DND-41 (cell line): ENCODE results near the gene GAS7.
A peak's percentile ranks its signal among the peaks of the same experiment; 100 is the strongest.

ENCODE experiments used
- ATAC-seq: fragments of 200-7000 bp; cut with Tn5 transposase; 3 replicates; pipeline ENCODE4 v1.9.1; 2021; ENCODE audit warnings: low read depth; ENCODE audit not compliant: insufficient read depth
- DNase-seq: peaks from one replicate; pipeline ENCODE4 v3.0.0-alpha.2; 2020
- H2AFZ ChIP-seq: 2 replicates; pipeline ENCODE4 v1.6.0; 2012; ENCODE audit warnings: low read depth, low read length
- H3K27ac ChIP-seq: 2 replicates; pipeline ENCODE4 v1.5.1; 2012; ENCODE audit warnings: low read length, inconsistent platforms
- H3K27me3 ChIP-seq: fragments of 200-600 bp; sonication (generic); 2 replicates; pipeline ENCODE4 v1.6.0; 2012; ENCODE audit warnings: low read length, mild to moderate bottlenecking, inconsistent platforms; ENCODE audit not compliant: insufficient read depth, poor library complexity
- H3K36me3 ChIP-seq: 2 replicates; pipeline ENCODE4 v1.5.1; 2012; ENCODE audit warnings: low read length, inconsistent platforms; ENCODE audit not compliant: insufficient read depth
- H3K4me1 ChIP-seq: 2 replicates; pipeline ENCODE4 v1.5.1; 2012; ENCODE audit warnings: mild to moderate bottlenecking, low read length; ENCODE audit not compliant: insufficient read depth
- H3K4me2 ChIP-seq: 2 replicates; pipeline ENCODE4 v1.6.0; 2012; ENCODE audit warnings: mild to moderate bottlenecking, moderate library complexity, low read length, inconsistent platforms; ENCODE audit not compliant: insufficient read depth
- H3K4me3 ChIP-seq, 2 experiments: fragments of 200-600 bp in 1 of 2; shearing (Covaris generic) in 1 of 2; 2 replicates each; pipeline ENCODE4 v1.5.1; 2012 to 2016; ENCODE audit warnings: inconsistent platforms in 2 of 2, low read length in 2 of 2, mild to moderate bottlenecking in 2 of 2, low read depth in 1 of 2, moderate library complexity in 1 of 2
- H3K79me2 ChIP-seq: 2 replicates; pipeline ENCODE4 v1.6.0; 2012; ENCODE audit warnings: low read length, inconsistent platforms; ENCODE audit not compliant: insufficient read depth
- H3K9ac ChIP-seq: 2 replicates; pipeline ENCODE4 v1.6.0; 2012; ENCODE audit warnings: low read depth, mild to moderate bottlenecking, inconsistent platforms, low read length, moderate library complexity
- H3K9me3 ChIP-seq: 2 replicates; pipeline ENCODE4 v1.5.1; 2012; ENCODE audit warnings: low read length, moderate library complexity, mild to moderate bottlenecking, inconsistent platforms; ENCODE audit not compliant: insufficient read depth, severe bottlenecking
- H4K20me1 ChIP-seq: 2 replicates; pipeline ENCODE4 v1.6.0; 2012; ENCODE audit warnings: low read length; ENCODE audit not compliant: insufficient read depth
- EZH2 ChIP-seq: IDR thresholded peaks from 3 replicates; pipeline ENCODE4 v1.6.1; 2012; ENCODE audit warnings: borderline replicate concordance, low read depth, mild to moderate bottlenecking, moderate library complexity, low read length, inconsistent platforms; ENCODE audit not compliant: severe bottlenecking
- TF ChIP-seq, protein P1 (sequence below): IDR thresholded peaks from 2 replicates; pipeline ENCODE4 v1.5.1; 2012; ENCODE audit warnings: borderline replicate concordance, low read length, moderate library complexity, mild to moderate bottlenecking; ENCODE audit not compliant: poor library complexity, severe bottlenecking; ENCODE audit errors: extremely low read depth

The GAS7 gene

DNA sequence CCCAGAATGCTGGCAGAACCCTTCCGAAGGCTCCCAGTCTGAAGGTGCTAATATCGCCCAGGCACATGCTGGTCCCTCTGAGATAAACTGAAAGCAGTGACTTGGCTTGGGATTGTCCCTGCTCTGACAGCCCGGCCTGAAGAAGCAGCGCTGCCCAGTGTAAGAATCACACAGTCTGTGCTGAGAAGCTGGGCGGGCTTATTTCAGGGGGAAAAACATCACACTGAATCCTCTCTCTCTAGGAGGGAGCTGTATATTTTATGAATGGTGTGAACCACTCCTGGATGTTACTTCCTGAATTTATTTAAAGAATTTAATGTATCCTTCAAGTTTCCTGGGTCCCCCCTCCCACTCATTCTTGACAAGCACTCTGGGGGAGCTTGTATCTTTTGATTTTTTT is 36.3 kb downstream of the GAS7 start:
- no peak overlapping the region for H3K4me2 ChIP-seq
- H3K9me3 ChIP-seq: no peaks in the 10 kb centered on the region
- no peak for DNase-seq
- H3K27ac ChIP-seq: no peak overlapping the region
- ATAC-seq: no peak
- no peak overlapping the region for H3K4me3 ChIP-seq
- peaks cover 6% of the 10 kb centered on the region; the same call in 1 of the 2 replicates for H3K79me2 ChIP-seq
- no peak overlapping the region for H2AFZ ChIP-seq
- TF ChIP-seq EZH2: no peak
- TF ChIP-seq, protein P1, sequence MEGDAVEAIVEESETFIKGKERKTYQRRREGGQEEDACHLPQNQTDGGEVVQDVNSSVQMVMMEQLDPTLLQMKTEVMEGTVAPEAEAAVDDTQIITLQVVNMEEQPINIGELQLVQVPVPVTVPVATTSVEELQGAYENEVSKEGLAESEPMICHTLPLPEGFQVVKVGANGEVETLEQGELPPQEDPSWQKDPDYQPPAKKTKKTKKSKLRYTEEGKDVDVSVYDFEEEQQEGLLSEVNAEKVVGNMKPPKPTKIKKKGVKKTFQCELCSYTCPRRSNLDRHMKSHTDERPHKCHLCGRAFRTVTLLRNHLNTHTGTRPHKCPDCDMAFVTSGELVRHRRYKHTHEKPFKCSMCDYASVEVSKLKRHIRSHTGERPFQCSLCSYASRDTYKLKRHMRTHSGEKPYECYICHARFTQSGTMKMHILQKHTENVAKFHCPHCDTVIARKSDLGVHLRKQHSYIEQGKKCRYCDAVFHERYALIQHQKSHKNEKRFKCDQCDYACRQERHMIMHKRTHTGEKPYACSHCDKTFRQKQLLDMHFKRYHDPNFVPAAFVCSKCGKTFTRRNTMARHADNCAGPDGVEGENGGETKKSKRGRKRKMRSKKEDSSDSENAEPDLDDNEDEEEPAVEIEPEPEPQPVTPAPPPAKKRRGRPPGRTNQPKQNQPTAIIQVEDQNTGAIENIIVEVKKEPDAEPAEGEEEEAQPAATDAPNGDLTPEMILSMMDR: no peak
- H3K36me3 ChIP-seq: no peaks in the 10 kb centered on the region
- peaks cover 14% of the 10 kb centered on the region; the same call in 1 of the 2 replicates for H4K20me1 ChIP-seq
- H3K4me1 ChIP-seq: peaks cover 6% of the 10 kb centered on the region; the same call in 1 of the 2 replicates
- no peak overlapping the region for H3K9ac ChIP-seq
- no peaks in the 10 kb centered on the region for H3K27me3 ChIP-seq

DNA sequence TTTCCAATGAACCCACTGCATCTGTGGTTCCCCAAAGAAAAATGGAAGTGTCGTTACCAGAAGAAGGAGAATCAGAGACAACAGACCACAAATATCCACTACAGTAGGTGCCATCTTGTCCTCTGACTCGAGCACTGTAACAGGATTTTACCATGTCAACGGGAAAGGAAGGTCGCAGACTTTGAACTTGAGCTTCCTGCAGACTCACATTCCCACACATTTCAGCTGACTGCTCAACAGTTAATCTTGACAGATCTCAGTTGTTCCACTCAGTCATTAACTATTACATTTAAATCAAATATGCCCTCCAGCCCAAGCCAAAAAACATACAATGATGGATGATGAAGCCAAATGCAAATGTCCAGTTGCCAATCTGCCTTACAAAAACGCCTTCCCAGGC is 37.0 kb downstream of the GAS7 start:
- Histone ChIP-seq H3K4me1 (peaks cover 10% of the 10 kb centered on the region; the same call in 1 of the 2 replicates), H3K79me2 (peaks cover 6% of the 10 kb centered on the region; the same call in 1 of the 2 replicates)

DNA sequence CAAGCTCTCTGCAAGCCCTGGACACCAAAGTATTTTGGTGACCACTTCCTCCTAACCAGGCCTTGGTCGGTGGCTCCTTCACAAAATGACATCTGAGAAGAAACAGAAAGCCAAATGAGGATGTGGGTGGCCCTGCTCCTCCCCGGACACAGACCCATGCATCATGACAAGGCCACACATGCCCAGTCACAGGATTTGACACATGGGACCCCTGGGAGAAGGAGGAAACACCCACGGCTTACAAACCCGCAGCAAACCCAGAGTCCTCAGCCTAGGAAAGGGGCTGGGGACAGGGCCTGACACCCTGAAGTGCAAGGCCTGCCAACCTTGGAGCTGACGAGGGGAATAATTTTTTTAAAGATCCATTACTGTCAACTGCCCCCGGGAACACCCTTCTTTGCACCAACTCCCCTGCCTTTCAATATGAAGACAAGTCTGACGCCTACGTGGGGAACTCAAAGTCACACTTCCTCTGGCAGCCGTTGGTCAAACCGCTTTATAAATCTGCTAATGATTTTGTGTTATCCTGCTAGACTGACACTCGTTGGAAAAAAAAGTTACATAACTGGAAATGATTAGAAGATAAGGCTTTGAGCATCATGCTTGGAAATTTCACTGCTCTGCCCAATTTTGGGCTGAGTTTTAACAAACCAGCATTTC is 41.3 kb downstream of the GAS7 start:
- TF ChIP-seq EZH2: no peak
- TF ChIP-seq, protein P1: no peak
- Histone ChIP-seq H3K9me3 (no peaks in the 10 kb centered on the region), H3K36me3 (no peaks in the 10 kb centered on the region), H3K9ac (no peak overlapping the region), H3K27me3 (no peaks in the 10 kb centered on the region), H3K27ac (no peak overlapping the region), H3K79me2 (no peaks in the 10 kb centered on the region), H3K4me1 (peaks cover 10% of the 10 kb centered on the region; the same call in 1 of the 2 replicates), H3K4me2 (no peak overlapping the region), H4K20me1 (peaks cover 24% of the 10 kb centered on the region), H3K4me3 (no peak overlapping the region), H2AFZ (no peak overlapping the region)
- DNase-seq: peak; percentile 20
- peak; percentile 37; the same call in 2 of the 3 replicates for ATAC-seq

More for the DNA sequence above, 37.0 kb downstream of the GAS7 start:
- H3K27ac ChIP-seq: no peak overlapping the region
- ATAC-seq: no peak
- peaks cover 21% of the 10 kb centered on the region for H4K20me1 ChIP-seq
- no peak overlapping the region for H3K9ac ChIP-seq
- no peaks in the 10 kb centered on the region for H3K27me3 ChIP-seq
- H3K4me3 ChIP-seq: no peak overlapping the region
- H3K9me3 ChIP-seq: no peaks in the 10 kb centered on the region
- H3K4me2 ChIP-seq: no peak overlapping the region
- TF ChIP-seq, protein P1: no peak
- no peak for TF ChIP-seq EZH2
- no peaks in the 10 kb centered on the region for H3K36me3 ChIP-seq
- no peak for DNase-seq
- H2AFZ ChIP-seq: no peak overlapping the region

DNA sequence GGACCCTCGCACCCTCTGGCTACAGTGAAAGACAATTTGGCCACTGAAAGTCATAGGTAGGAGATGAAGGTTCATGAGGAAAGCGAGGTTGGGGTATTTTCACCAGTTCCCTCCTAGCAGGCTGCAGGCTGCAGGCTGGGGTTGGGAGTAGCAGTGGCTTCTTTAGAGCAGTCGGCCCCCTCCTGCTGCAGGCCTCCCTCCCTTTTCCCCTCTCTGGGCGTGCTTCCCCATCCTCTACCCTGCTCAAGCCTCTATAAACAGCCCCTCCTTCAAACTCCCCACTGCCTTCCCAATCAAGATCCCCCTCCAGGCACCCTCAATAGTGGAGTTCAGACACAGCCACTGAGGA is 41.8 kb downstream of the GAS7 start:
- H3K9ac ChIP-seq: no peak overlapping the region
- H3K4me2 ChIP-seq: no peak overlapping the region
- TF ChIP-seq EZH2: no peak
- DNase-seq (no peak), ATAC-seq (peak; percentile 66)
- H3K9me3 ChIP-seq: no peaks in the 10 kb centered on the region
- H3K36me3 ChIP-seq: no peaks in the 10 kb centered on the region
- peaks cover 10% of the 10 kb centered on the region; the same call in 1 of the 2 replicates for H3K4me1 ChIP-seq
- H3K27ac ChIP-seq: no peak overlapping the region
- H2AFZ ChIP-seq: no peak overlapping the region
- H4K20me1 ChIP-seq: peaks cover 27% of the 10 kb centered on the region
- H3K79me2 ChIP-seq: no peaks in the 10 kb centered on the region
- no peak overlapping the region for H3K4me3 ChIP-seq
- H3K27me3 ChIP-seq: no peaks in the 10 kb centered on the region
